K562 (cell line): ENCODE results near the gene COA3. TPM values are rescaled to one million over a fixed set of nuclear protein-coding genes. Genes with fewer than 3 reads are reported as not detected.
A peak's percentile ranks its signal among the peaks of the same experiment; 100 is the strongest.

Experiments used
- ATAC-seq: fragments of 200-7000 bp; cut with Tn5 transposase; 3 replicates; pipeline ENCODE4 v1.9.1; 2020; ENCODE audit warnings: moderate library complexity
- BruUV-seq: library from RNA; stranded (reverse); fragments of 400-500 nt; replicated peaks from 2 replicates; lab custom pipeline; 2021; lab: Mats Ljungman, UMichigan
- CTCF ChIA-PET: fragments of 300-600 bp; formaldehyde crosslinking; extraction: SDS; loops from one replicate; lab custom pipeline; 2021; ENCODE audit warnings: low intra/inter-chr PET ratio; lab: Yijun Ruan, JAX
- POLR2A ChIA-PET: fragments of 300-600, 350-650 bp; sonication (Branson Sonifier 250); formaldehyde crosslinking; extraction: SDS; loops from one replicate; lab custom pipeline; 2021; ENCODE audit warnings: antibody characterized with exemption, inconsistent platforms; lab: Yijun Ruan, JAX
- DNase-seq, 4 experiments: peaks; one replicate each; pipeline versions ENCODE4 v3.0.0 to v3.0.0-alpha.2; 2011 to 2018; ENCODE audit warnings: low spot score in 3 of 4, mixed read lengths in 3 of 4; ENCODE audit errors: extremely low read depth in 1 of 4
- FAIRE-seq: peaks from 2 replicates; lab custom pipeline; 2011; peaks lifted over from hg19 to GRCh38; lab: Jason Lieb, UNC
- H2AFZ ChIP-seq: 2 replicates; pipeline ENCODE4 v1.6.0; 2011; ENCODE audit warnings: low read depth, low read length, control low read depth, inconsistent platforms
- H3K27ac ChIP-seq: fragments of 200-600 bp; 3 replicates; pipeline ENCODE4 v1.8.0; 2011; ENCODE audit warnings: low read depth, mild to moderate bottlenecking, control low read depth, inconsistent platforms, low read length, moderate library complexity, mixed read lengths; ENCODE audit errors: extremely low read depth
- H3K27me3 ChIP-seq, 2 experiments: fragments of 300-600 bp in 1 of 2; 2 replicates in 1 of 2; 3 replicates in 1 of 2; pipeline versions ENCODE4 v1.6.0 to v1.8.0; 2011; ENCODE audit warnings: inconsistent platforms in 2 of 2, low read length in 2 of 2, mild to moderate bottlenecking in 1 of 2, mixed read lengths in 1 of 2, moderate library complexity in 1 of 2; ENCODE audit not compliant: control insufficient read depth in 2 of 2, insufficient read depth in 2 of 2
- H3K36me3 ChIP-seq: fragments of 300-600 bp; 3 replicates; pipeline ENCODE4 v1.8.0; 2011; ENCODE audit warnings: mild to moderate bottlenecking, low read length, inconsistent platforms; ENCODE audit not compliant: control insufficient read depth, insufficient read depth
- H3K4me1 ChIP-seq, 2 experiments: fragments of 200-600 bp in 1 of 2; replicated peaks in 1 of 2; 2 replicates in 1 of 2; 3 replicates in 1 of 2; pipeline versions ENCODE4 v1.5.1 to v1.8.0; 2011; ENCODE audit warnings: inconsistent platforms in 2 of 2, low read length in 2 of 2, mild to moderate bottlenecking in 1 of 2, mixed read lengths in 1 of 2, moderate library complexity in 1 of 2; ENCODE audit not compliant: control insufficient read depth in 2 of 2, insufficient read depth in 2 of 2
- H3K4me2 ChIP-seq: 2 replicates; pipeline ENCODE4 v1.6.1; 2011; ENCODE audit warnings: low read length, control low read depth, inconsistent platforms, mixed read lengths; ENCODE audit not compliant: insufficient read depth
- H3K4me3 ChIP-seq: fragments of 200-600 bp; sonication (generic), shearing (Covaris generic); 2 replicates; pipeline ENCODE4 v1.5.1; 2016; ENCODE audit warnings: control low read depth, inconsistent platforms
- H3K79me2 ChIP-seq: fragments of 200-600 bp; 3 replicates; pipeline ENCODE4 v1.8.0; 2011; ENCODE audit warnings: low read length, inconsistent platforms; ENCODE audit not compliant: control insufficient read depth, insufficient read depth
- H3K9ac ChIP-seq, 2 experiments: 2 replicates each; pipeline versions ENCODE4 v1.6.0 to v1.6.1; 2011; ENCODE audit warnings: low read depth in 2 of 2, low read length in 2 of 2, control low read depth in 1 of 2, inconsistent platforms in 1 of 2, mild to moderate bottlenecking in 1 of 2, mixed read lengths in 1 of 2; ENCODE audit not compliant: insufficient read depth in 1 of 2
- H3K9me1 ChIP-seq: one replicate; pipeline ENCODE4 v1.6.0; 2011; ENCODE audit warnings: inconsistent platforms, mild to moderate bottlenecking, low read length, moderate library complexity; ENCODE audit not compliant: control insufficient read depth, insufficient read depth
- H3K9me3 ChIP-seq: replicated peaks from 2 replicates; pipeline ENCODE4 v1.5.1; 2011; ENCODE audit warnings: low read depth, low read length, inconsistent platforms; ENCODE audit not compliant: control insufficient read depth, insufficient read depth
- H4K20me1 ChIP-seq: replicated peaks from 2 replicates; pipeline ENCODE4 v1.6.1; 2011; ENCODE audit warnings: low read length, inconsistent platforms, mixed read lengths; ENCODE audit not compliant: control insufficient read depth, insufficient read depth
- SPI1 ChIP-seq: IDR thresholded peaks from 2 replicates; pipeline ENCODE4 v1.6.1; 2011; ENCODE audit warnings: low read depth, low read length, control low read depth, borderline replicate concordance
- ZBTB33 ChIP-seq: sonication (generic); formaldehyde crosslinking; IDR thresholded peaks from 2 replicates; pipeline ENCODE4 v1.8.1; 2023; ENCODE audit warnings: mild to moderate bottlenecking, missing genetic modification reagents
- ZNF280B ChIP-seq: fragments of 250-450 bp; sonication (Bioruptor Pico); IDR thresholded peaks from 2 replicates; pipeline ENCODE4 v1.5.1; 2021; ENCODE audit warnings: mild to moderate bottlenecking
- WGBS: fragments of 100-300 bp; shearing (Covaris generic); methylation state at CpG from one replicate; pipeline ENCODE4 v1.1.6; 2016; ENCODE audit warnings: low coverage, mixed read lengths; ENCODE audit not compliant: insufficient coverage; ENCODE audit errors: missing lambda C conversion rate; 5-methylcytosine and 5-hydroxymethylcytosine counted together
- in situ Hi-C: fragments of 300-500 bp; cut with MboI; formaldehyde crosslinking; loops from 4 replicates; pipeline ENCODE4 v1.15.0; 2018; ENCODE audit warnings: inconsistent platforms, mixed read lengths
- intact Hi-C: fragments of 100-400 bp; cut with micrococcal nuclease; formaldehyde crosslinking; loops from 2 replicates; pipeline ENCODE4 v1.14.2; 2022
- polyA plus RNA-seq, 8 experiments: library from polyadenylated mRNA; depleted of rRNA in 4 of 8; stranded (reverse) in 5 of 8; unstranded in 3 of 8; fragments of >200 nt; fragmentation: Nextera tagmentation in 2 of 8; fragmentation: Illumina TruSeq in 1 of 8; extraction: Ambion mirVana in 2 of 8; extraction: Trizol in 1 of 8; gene quantifications; 2 replicates each; pipeline versions ENCODE4 v1.2.1 to v1.2.3, GENCODE V29; 2011 to 2014; ENCODE audit warnings: inconsistent platforms in 1 of 8, missing spikeins in 1 of 8
- total RNA-seq, 7 experiments: library from RNA; depleted of rRNA in 6 of 7; stranded (reverse); fragments of >200 nt in 6 of 7; fragmentation: Illumina TruSeq in 2 of 7; extraction: Trizol in 2 of 7; gene quantifications; 2 replicates each; pipeline versions ENCODE4 v1.2.1 to v1.2.3, GENCODE V29; 2011 to 2021; ENCODE audit warnings: low replicate concordance in 1 of 7

COA3 gene
- total and polyA plus RNA-seq, 9 of the 15 experiments (the other 6 are each of a cell fraction or from before 2014, with no cell fraction given), result 49.6 to 153 (median 61.4) TPM

GRCh38 chr17:42784409-42784808 lies 14.1 kb downstream of the COA3 start:
- peaks cover 17 to 68% of the 10 kb centered on the region in 2 experiments; a peak in 4 of 5 replicates for H3K4me1 ChIP-seq
- in situ Hi-C loops (no loop called here), intact Hi-C loops (no loop called here)
- BruUV-seq, result no TSS peak
- no peak overlapping the region for H3K9ac ChIP-seq
- TF ChIP-seq SPI1 (peak; percentile 61), ZNF280B (CRISPR knock-in tag) (no peak), ZBTB33 (CRISPR knock-in tag) (peak; percentile 82)
- no peak overlapping the region for H3K4me2 ChIP-seq
- H3K27me3 ChIP-seq, result no peaks in the 10 kb centered on the region
- H3K27ac ChIP-seq, result no peak overlapping the region
- H3K79me2 ChIP-seq, result peaks cover 33% of the 10 kb centered on the region
- WGBS, result 94% methylated on average over 24 of the region's 25 CpGs
- H4K20me1 ChIP-seq, result no peaks in the 10 kb centered on the region
- ATAC-seq, result no peak
- no peak for FAIRE-seq
- H3K9me1 ChIP-seq, result no peaks in the 10 kb centered on the region
- peaks cover 71% of the 10 kb centered on the region for H3K36me3 ChIP-seq
- DNase-seq, result no peak
- no peak overlapping the region for H2AFZ ChIP-seq
- ChIA-PET CTCF (interaction anchor here (0.5 kb wide), 1 partner anchor 55 kb away, joined by 3 read pairs; no protein-coding TSS in a partner anchor), POLR2A (interaction anchor here (5.2 kb wide), 1 partner anchor 12 kb away, joined by 47 read pairs; the partner anchor contains the start of genes CNTD1 and COA3)
- no peak overlapping the region for H3K4me3 ChIP-seq
- no peaks in the 10 kb centered on the region for H3K9me3 ChIP-seq
